ENCODE results near the gene BRI3.

DNA sequence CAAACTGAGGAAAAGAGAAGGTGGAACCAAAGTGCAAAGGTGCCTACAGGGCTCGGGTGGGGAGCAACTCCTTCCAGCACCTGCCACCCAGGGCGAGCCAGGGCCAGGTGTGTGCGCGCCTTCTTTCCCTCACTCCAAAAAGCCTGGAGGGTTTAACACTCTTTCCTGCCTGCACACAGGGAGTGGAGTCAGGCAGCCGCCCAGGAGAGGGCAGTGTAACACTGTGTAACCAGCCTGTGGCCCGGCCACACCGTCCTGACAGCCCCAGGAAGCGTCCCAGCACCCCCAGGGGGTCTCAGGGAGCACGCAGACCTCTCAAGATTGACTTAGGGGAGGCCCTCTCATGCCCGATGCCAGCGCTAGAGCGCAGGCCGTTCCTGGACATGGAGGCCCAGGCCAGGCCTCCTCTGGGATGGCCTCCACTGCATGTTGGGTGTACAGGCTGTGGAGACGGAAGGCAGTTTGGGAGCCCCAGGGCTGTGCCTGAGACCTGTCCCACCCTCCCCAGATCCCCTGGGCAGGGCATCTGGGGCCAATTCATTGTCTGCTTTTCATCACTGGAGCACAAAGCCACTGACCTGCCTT is 13.4 kb downstream of the BRI3 start:
- TF ChIP-seq, protein P1, sequence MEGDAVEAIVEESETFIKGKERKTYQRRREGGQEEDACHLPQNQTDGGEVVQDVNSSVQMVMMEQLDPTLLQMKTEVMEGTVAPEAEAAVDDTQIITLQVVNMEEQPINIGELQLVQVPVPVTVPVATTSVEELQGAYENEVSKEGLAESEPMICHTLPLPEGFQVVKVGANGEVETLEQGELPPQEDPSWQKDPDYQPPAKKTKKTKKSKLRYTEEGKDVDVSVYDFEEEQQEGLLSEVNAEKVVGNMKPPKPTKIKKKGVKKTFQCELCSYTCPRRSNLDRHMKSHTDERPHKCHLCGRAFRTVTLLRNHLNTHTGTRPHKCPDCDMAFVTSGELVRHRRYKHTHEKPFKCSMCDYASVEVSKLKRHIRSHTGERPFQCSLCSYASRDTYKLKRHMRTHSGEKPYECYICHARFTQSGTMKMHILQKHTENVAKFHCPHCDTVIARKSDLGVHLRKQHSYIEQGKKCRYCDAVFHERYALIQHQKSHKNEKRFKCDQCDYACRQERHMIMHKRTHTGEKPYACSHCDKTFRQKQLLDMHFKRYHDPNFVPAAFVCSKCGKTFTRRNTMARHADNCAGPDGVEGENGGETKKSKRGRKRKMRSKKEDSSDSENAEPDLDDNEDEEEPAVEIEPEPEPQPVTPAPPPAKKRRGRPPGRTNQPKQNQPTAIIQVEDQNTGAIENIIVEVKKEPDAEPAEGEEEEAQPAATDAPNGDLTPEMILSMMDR (IDR thresholded peaks at IDR 0.05), result no peak
- no peak for TF ChIP-seq POLR2A (IDR thresholded peaks at IDR 0.05)

Data from lower leg skin (tissue), 3 donors.